ENCODE measurements around the gene ANKS6. TPM values are rescaled to one million over a fixed set of nuclear protein-coding genes. Genes with fewer than 3 reads are reported as not detected.

Gene ANKS6
- total RNA-seq, result 10 to 100 TPM in 2 of 3 donors, 1 to 10 TPM in 1; 5.6 to 23.3 (median 17.3) TPM

- peak in 1 of 2 donors; percentile 25 for DNase-seq (ENCODE audit: low spot score in 2 of 2)
- Histone ChIP-seq H3K36me3 (no peaks in the 10 kb centered on the region), H3K9me3 (peaks cover 0 to 10% of the 10 kb centered on the region in 2 donors), H3K27me3 (peaks cover 0 to 10% of the 10 kb centered on the region in 2 donors), H3K27ac (peak within 1 kb of the TSS in 1 of 2 donors; percentile 66), H3K4me1 (no peaks in the 10 kb centered on the region), H3K4me3 (peak within 1 kb of the TSS; percentile 60 to 71 (median 68))
- TF ChIP-seq POLR2AphosphoS5 (IDR thresholded peaks at IDR 0.05) (peak in 1 of 3 donors; percentile 9), CTCF (IDR thresholded peaks at IDR 0.05) (peak in 1 of 3 donors; percentile 57), POLR2A (IDR thresholded peaks at IDR 0.05) (no peak)
- intact Hi-C loops (cut with DNase I; ENCODE audit: low total_unique reads), result no loop called here
These were observed at the start of gene ANKS6 for GRCh38 chr9:98796364-98797101. ANKS6 (minus strand) TSS chr9:98796555; CDS start chr9:98796491, 64 bp downstream.

GRCh38 chr9:98846081-98846480, 49.7 kb upstream of the ANKS6 start:
- no peaks in the 10 kb centered on the region for H3K27me3 ChIP-seq
- no peaks in the 10 kb centered on the region for H3K9me3 ChIP-seq
- DNase-seq (ENCODE audit: low spot score in 2 of 2), result no peak
- intact Hi-C loops (cut with DNase I; ENCODE audit: low total_unique reads), result no loop called here
- no peak overlapping the region for H3K4me3 ChIP-seq
- no peaks in the 10 kb centered on the region for H3K36me3 ChIP-seq
- no peaks in the 10 kb centered on the region for H3K4me1 ChIP-seq
- no peak overlapping the region for H3K27ac ChIP-seq
- no peak for TF ChIP-seq CTCF (IDR thresholded peaks at IDR 0.05)
- no peak for TF ChIP-seq POLR2AphosphoS5 (IDR thresholded peaks at IDR 0.05)
- TF ChIP-seq POLR2A (IDR thresholded peaks at IDR 0.05), result no peak

GRCh38 chr9:98842510-98842909, 46.2 kb upstream of the ANKS6 start:
- TF ChIP-seq POLR2A (IDR thresholded peaks at IDR 0.05), result no peak
- TF ChIP-seq POLR2AphosphoS5 (IDR thresholded peaks at IDR 0.05), result no peak
- no peak for TF ChIP-seq CTCF (IDR thresholded peaks at IDR 0.05)
- no peaks in the 10 kb centered on the region for H3K4me1 ChIP-seq
- no peak overlapping the region for H3K27ac ChIP-seq
- H3K4me3 ChIP-seq, result no peak overlapping the region
- intact Hi-C loops (cut with DNase I; ENCODE audit: low total_unique reads), result no loop called here
- DNase-seq (ENCODE audit: low spot score in 2 of 2), result no peak
- H3K36me3 ChIP-seq, result no peaks in the 10 kb centered on the region
- no peaks in the 10 kb centered on the region for H3K9me3 ChIP-seq
- no peaks in the 10 kb centered on the region for H3K27me3 ChIP-seq

- Histone ChIP-seq H3K9me3 (no peaks in the 10 kb centered on the region), H3K4me3 (no peak overlapping the region), H3K27me3 (no peaks in the 10 kb centered on the region), H3K36me3 (no peaks in the 10 kb centered on the region), H3K4me1 (no peaks in the 10 kb centered on the region), H3K27ac (no peak overlapping the region)
- no peak for DNase-seq (ENCODE audit: low spot score in 2 of 2)
- intact Hi-C loops (cut with DNase I; ENCODE audit: low total_unique reads), result no loop called here
- TF ChIP-seq POLR2AphosphoS5 (IDR thresholded peaks at IDR 0.05) (no peak), CTCF (IDR thresholded peaks at IDR 0.05) (no peak), POLR2A (IDR thresholded peaks at IDR 0.05) (no peak)
These were observed 43.4 kb upstream of the ANKS6 start for GRCh38 chr9:98839724-98840123.

GRCh38 chr9:98838868-98839565, 42.7 kb upstream of the ANKS6 start:
- intact Hi-C loops (cut with DNase I; ENCODE audit: low total_unique reads), result no loop called here
- no peak for TF ChIP-seq CTCF (IDR thresholded peaks at IDR 0.05)
- TF ChIP-seq POLR2AphosphoS5 (IDR thresholded peaks at IDR 0.05), result no peak
- TF ChIP-seq POLR2A (IDR thresholded peaks at IDR 0.05), result no peak
- Histone ChIP-seq H3K4me3 (no peak overlapping the region), H3K4me1 (no peaks in the 10 kb centered on the region), H3K9me3 (no peaks in the 10 kb centered on the region), H3K27me3 (no peaks in the 10 kb centered on the region), H3K27ac (no peak overlapping the region), H3K36me3 (no peaks in the 10 kb centered on the region)
- no peak for DNase-seq (ENCODE audit: low spot score in 2 of 2)

Data from breast epithelium (tissue), 4 donors.